ENCODE results near the gene ITGAV.

DNA sequence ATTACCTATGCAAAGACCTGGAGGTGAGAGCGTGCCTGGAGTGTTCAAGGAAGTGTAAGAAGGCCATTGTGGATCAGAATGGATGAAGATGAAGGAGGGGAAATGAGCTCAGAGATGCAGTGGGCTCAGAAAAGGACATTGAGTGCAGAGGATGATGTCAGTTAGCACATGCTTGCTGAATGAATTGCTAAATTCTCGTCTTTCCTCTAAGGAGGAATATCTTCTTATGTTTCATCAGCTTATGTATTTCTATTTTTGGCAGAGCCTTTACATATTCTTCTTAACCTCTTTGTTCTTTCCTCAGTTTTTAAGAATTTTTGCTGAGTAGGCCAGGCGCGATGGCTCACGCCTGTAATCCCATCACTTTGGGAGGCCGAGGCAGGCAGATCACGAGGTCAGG is 134.9 kb downstream of the ITGAV start:
- TF ChIP-seq, protein P1, sequence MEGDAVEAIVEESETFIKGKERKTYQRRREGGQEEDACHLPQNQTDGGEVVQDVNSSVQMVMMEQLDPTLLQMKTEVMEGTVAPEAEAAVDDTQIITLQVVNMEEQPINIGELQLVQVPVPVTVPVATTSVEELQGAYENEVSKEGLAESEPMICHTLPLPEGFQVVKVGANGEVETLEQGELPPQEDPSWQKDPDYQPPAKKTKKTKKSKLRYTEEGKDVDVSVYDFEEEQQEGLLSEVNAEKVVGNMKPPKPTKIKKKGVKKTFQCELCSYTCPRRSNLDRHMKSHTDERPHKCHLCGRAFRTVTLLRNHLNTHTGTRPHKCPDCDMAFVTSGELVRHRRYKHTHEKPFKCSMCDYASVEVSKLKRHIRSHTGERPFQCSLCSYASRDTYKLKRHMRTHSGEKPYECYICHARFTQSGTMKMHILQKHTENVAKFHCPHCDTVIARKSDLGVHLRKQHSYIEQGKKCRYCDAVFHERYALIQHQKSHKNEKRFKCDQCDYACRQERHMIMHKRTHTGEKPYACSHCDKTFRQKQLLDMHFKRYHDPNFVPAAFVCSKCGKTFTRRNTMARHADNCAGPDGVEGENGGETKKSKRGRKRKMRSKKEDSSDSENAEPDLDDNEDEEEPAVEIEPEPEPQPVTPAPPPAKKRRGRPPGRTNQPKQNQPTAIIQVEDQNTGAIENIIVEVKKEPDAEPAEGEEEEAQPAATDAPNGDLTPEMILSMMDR (tag by site-specific recombination; IDR thresholded peaks at IDR 0.05) = no peak
- TF ChIP-seq ZNF114 (tag by site-specific recombination; IDR thresholded peaks at IDR 0.05) = no peak
- TF ChIP-seq ZNF311 (tag by site-specific recombination; IDR thresholded peaks at IDR 0.05; ENCODE audit: borderline replicate concordance) = no peak
- TF ChIP-seq, protein P2, sequence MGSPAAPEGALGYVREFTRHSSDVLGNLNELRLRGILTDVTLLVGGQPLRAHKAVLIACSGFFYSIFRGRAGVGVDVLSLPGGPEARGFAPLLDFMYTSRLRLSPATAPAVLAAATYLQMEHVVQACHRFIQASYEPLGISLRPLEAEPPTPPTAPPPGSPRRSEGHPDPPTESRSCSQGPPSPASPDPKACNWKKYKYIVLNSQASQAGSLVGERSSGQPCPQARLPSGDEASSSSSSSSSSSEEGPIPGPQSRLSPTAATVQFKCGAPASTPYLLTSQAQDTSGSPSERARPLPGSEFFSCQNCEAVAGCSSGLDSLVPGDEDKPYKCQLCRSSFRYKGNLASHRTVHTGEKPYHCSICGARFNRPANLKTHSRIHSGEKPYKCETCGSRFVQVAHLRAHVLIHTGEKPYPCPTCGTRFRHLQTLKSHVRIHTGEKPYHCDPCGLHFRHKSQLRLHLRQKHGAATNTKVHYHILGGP (tag by site-specific recombination; IDR thresholded peaks at IDR 0.05) = no peak
- no peak for TF ChIP-seq SETDB1 (IDR thresholded peaks at IDR 0.05; ENCODE audit: insufficient read length, low read length)
- TF ChIP-seq YY1 (tag by site-specific recombination; IDR thresholded peaks at IDR 0.05) = no peak
- TF ChIP-seq, protein P3, sequence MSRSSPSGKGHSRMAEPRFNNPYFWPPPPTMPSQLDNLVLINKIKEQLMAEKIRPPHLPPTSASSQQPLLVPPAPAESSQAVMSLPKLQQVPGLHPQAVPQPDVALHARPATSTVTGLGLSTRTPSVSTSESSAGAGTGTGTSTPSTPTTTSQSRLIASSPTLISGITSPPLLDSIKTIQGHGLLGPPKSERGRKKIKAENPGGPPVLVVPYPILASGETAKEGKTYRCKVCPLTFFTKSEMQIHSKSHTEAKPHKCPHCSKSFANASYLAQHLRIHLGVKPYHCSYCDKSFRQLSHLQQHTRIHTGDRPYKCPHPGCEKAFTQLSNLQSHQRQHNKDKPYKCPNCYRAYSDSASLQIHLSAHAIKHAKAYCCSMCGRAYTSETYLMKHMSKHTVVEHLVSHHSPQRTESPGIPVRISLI (tag by site-specific recombination; IDR thresholded peaks at IDR 0.05) = no peak
- no peak for TF ChIP-seq ZFP37 (tag by site-specific recombination; IDR thresholded peaks at IDR 0.05)
- TF ChIP-seq, protein P4, sequence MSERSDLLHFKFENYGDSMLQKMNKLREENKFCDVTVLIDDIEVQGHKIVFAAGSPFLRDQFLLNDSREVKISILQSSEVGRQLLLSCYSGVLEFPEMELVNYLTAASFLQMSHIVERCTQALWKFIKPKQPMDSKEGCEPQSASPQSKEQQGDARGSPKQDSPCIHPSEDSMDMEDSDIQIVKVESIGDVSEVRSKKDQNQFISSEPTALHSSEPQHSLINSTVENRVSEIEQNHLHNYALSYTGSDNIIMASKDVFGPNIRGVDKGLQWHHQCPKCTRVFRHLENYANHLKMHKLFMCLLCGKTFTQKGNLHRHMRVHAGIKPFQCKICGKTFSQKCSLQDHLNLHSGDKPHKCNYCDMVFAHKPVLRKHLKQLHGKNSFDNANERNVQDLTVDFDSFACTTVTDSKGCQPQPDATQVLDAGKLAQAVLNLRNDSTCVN (tag by site-specific recombination; optimal IDR thresholded peaks at IDR 0.05) = no peak

Measured in HEK293 (cell line).